ENCODE measurements around the gene CHD2.

DNA sequence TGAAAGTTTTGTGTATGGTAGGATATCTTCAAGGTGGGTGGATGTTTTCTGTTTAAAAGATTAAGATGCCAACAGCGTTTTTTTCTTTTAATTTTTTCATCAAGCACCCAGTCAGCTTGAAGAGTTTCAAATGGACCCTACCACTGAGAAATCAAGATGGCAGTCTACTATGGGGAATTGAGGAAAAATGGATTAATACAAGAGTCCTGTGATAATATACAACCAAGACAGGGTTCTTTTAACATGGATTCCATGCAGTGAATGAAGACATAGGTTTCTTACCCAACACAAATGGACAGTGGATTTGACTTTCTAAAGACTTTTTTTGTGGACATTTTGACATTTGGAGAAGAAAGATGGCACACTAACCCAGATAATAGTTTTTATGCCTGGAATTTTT, 2.5 kb upstream of the CHD2 start:
- no peak for TF ChIP-seq ZNF274 (IDR thresholded peaks at IDR 0.05; ENCODE audit: low read depth, low read length)
- TF ChIP-seq SUZ12 (IDR thresholded peaks at IDR 0.05; ENCODE audit: extremely low read depth, insufficient read depth, insufficient read length): no peak

Measured in NT2/D1 (cell line).